Measurements from ENCODE around the gene MRPL53. TPM values are rescaled to one million over a fixed set of nuclear protein-coding genes. Genes with fewer than 3 reads are reported as not detected.

MRPL53 gene
- total and polyA plus RNA-seq, 2 of the 13 experiments (the other 11 are each of a cell fraction or from before 2014, with no cell fraction given) = 34.3 to 51.9 TPM

- TF ChIP-seq ZNF709 (CRISPR knock-in tag; IDR thresholded peaks at IDR 0.05) (peak; percentile 89; the same call in 1 of the 2 replicates), ZNF687 (CRISPR knock-in tag; IDR thresholded peaks at IDR 0.05) (peak; percentile 99), ZSCAN22 (CRISPR knock-in tag; IDR thresholded peaks at IDR 0.05) (no peak), ZNF737 (CRISPR knock-in tag; IDR thresholded peaks at IDR 0.05; ENCODE audit: borderline replicate concordance) (no peak), NFRKB (IDR thresholded peaks at IDR 0.05) (no peak), CAMTA2 (CRISPR knock-in tag; IDR thresholded peaks at IDR 0.05; ENCODE audit: borderline replicate concordance) (no peak), KDM5B (CRISPR knock-in tag; IDR thresholded peaks at IDR 0.05; ENCODE audit: borderline replicate concordance) (peak; percentile 71; the same call in 1 of the 2 replicates), ZNF800 (CRISPR knock-in tag; IDR thresholded peaks at IDR 0.05) (0 out of 2 replicates have a peak, but pooled peaks have one; percentile 51), ZNF777 (CRISPR knock-in tag; IDR thresholded peaks at IDR 0.05) (no peak), NR2C2 (CRISPR knock-in tag; IDR thresholded peaks at IDR 0.05; ENCODE audit: borderline replicate concordance) (peak; percentile 95), CBFB (CRISPR knock-in tag; IDR thresholded peaks at IDR 0.05) (peak; percentile 98), ZNF577 (CRISPR knock-in tag; IDR thresholded peaks at IDR 0.05; ENCODE audit: borderline replicate concordance, low read depth) (no peak), PRDM15 (CRISPR knock-in tag; IDR thresholded peaks at IDR 0.05) (no peak), ETV5 (CRISPR knock-in tag; IDR thresholded peaks at IDR 0.05; ENCODE audit: borderline replicate concordance) (peak; percentile 47; the same call in 1 of the 2 replicates), ZNF550 (CRISPR knock-in tag; IDR thresholded peaks at IDR 0.05; ENCODE audit: borderline replicate concordance) (no peak)
- TF ChIP-seq, protein P1, sequence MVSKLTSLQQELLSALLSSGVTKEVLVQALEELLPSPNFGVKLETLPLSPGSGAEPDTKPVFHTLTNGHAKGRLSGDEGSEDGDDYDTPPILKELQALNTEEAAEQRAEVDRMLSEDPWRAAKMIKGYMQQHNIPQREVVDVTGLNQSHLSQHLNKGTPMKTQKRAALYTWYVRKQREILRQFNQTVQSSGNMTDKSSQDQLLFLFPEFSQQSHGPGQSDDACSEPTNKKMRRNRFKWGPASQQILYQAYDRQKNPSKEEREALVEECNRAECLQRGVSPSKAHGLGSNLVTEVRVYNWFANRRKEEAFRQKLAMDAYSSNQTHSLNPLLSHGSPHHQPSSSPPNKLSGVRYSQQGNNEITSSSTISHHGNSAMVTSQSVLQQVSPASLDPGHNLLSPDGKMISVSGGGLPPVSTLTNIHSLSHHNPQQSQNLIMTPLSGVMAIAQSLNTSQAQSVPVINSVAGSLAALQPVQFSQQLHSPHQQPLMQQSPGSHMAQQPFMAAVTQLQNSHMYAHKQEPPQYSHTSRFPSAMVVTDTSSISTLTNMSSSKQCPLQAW (CRISPR knock-in tag; IDR thresholded peaks at IDR 0.05) = peak; percentile 82
Observed at GRCh38 chr2:74429487-74430451, 42.7 kb downstream of the MRPL53 start (continued).

All from HepG2 (cell line).